ENCODE data around the gene AGAP1. TPM values are rescaled to one million over a fixed set of nuclear protein-coding genes. Genes with fewer than 3 reads are reported as not detected.

AGAP1 gene
- total RNA-seq, 1 experiment from 2014 or later = 25.8 TPM

- no peak overlapping the region for H3K27ac Mint-ChIP-seq
- H3T11ph ChIP-seq (ENCODE audit: low read length) = no peak overlapping the region
- no peaks in the 10 kb centered on the region for H4K20me1 ChIP-seq (ENCODE audit: control insufficient read depth, insufficient read depth, insufficient read length)
- H3K36me3 Mint-ChIP-seq (ENCODE audit: insufficient read depth in 1 of 3, low read depth in 3 of 3) = no peaks in the 10 kb centered on the region
- no peaks in the 10 kb centered on the region for H3K27me3 ChIP-seq (ENCODE audit: insufficient read depth, low read length)
- no peak for TF ChIP-seq CTCF (conservative IDR thresholded peaks at IDR 0.05)
- H4K5ac ChIP-seq (ENCODE audit: insufficient read length, low read depth, low read length) = no peak overlapping the region
- H3K4me1 ChIP-seq (ENCODE audit: insufficient read depth, low read length) = no peaks in the 10 kb centered on the region
- H3K9me3 Mint-ChIP-seq = no peaks in the 10 kb centered on the region
- peaks cover 3% of the 10 kb centered on the region for H3K23me2 ChIP-seq (ENCODE audit: insufficient read length, low read depth, low read length, poor library complexity, severe bottlenecking)
- no peak overlapping the region for H2AK5ac ChIP-seq (ENCODE audit: insufficient read length, low read length)
- no CpG with 5 or more reads among the region's 4 CpGs for WGBS (ENCODE audit: extremely low coverage, insufficient read length, low lambda C conversion rate)
- H2BK20ac ChIP-seq (ENCODE audit: low read depth, low read length, poor library complexity, severe bottlenecking) = no peak overlapping the region
- no peaks in the 10 kb centered on the region for H3K79me2 ChIP-seq (ENCODE audit: insufficient read depth, low read length)
- H3K14ac ChIP-seq (ENCODE audit: insufficient read depth, low read length) = no peak overlapping the region
- H3K4me1 Mint-ChIP-seq = 0 out of 4 replicates have a peak, but pooled peaks cover 0 to 2% of the 10 kb centered on the region in 2 experiments
- H3K9ac ChIP-seq (ENCODE audit: extremely low read depth, insufficient read length, low read length) = no peak overlapping the region
- no peaks in the 10 kb centered on the region for H3K9me3 ChIP-seq (ENCODE audit: control insufficient read depth, low read depth, low read length)
- H3K79me1 ChIP-seq (ENCODE audit: insufficient read depth, low read depth, low read length, poor library complexity, severe bottlenecking) = no peaks in the 10 kb centered on the region
- no peak overlapping the region for H2BK120ac ChIP-seq (ENCODE audit: low read depth, low read length, poor library complexity, severe bottlenecking)
- H2BK5ac ChIP-seq (ENCODE audit: insufficient read length, low read length) = no peak overlapping the region
- H3K27me3 Mint-ChIP-seq (ENCODE audit: low read depth) = peaks cover 13% of the 10 kb centered on the region
- H3K4me2 ChIP-seq (ENCODE audit: insufficient read depth, insufficient read length, low read length) = no peak overlapping the region
- no peak overlapping the region for H4K8ac ChIP-seq (replicated peaks; ENCODE audit: insufficient read length, low read depth, low read length)
- no peak overlapping the region for H2AFZ ChIP-seq (ENCODE audit: low read length)
- H2BK15ac ChIP-seq (ENCODE audit: low read depth, low read length) = no peak overlapping the region
- no peak overlapping the region for H3K18ac ChIP-seq (ENCODE audit: insufficient read length, low read depth, low read length)
- no peak for DNase-seq
- no peak overlapping the region for H3K27ac ChIP-seq (ENCODE audit: insufficient read length, low read depth, low read length)
- H3K4ac ChIP-seq (ENCODE audit: low read depth, low read length) = no peak overlapping the region
- H3K4me3 Mint-ChIP-seq = no peak overlapping the region
- no peak overlapping the region for H3K23ac ChIP-seq (ENCODE audit: insufficient read length, low read depth, low read length)
- H4K91ac ChIP-seq (ENCODE audit: insufficient read length, low read depth, low read length) = no peak overlapping the region
- H2BK12ac ChIP-seq (ENCODE audit: insufficient read length, low read depth, low read length) = no peak overlapping the region
- no peak overlapping the region for H3K56ac ChIP-seq (ENCODE audit: insufficient read length, low read depth, low read length)
Measured at GRCh38 chr2:235462415-235462790, 31.4 kb upstream of the AGAP1 start.

Data from H9 (cell line).